ENCODE results near the gene MSH4. TPM values are rescaled to one million over a fixed set of nuclear protein-coding genes. Genes with fewer than 3 reads are reported as not detected.
"Not testable (repeated sequence)": the region's sequence is repeated elsewhere in the genome, so short reads cannot be mapped to it uniquely, and the experiment has no call there.

MSH4 gene
- total RNA-seq (2022) = 0.17 and 0.21 TPM in 2 replicates
- Bru-seq, nascent RNA = percentile 36 among the genes with signal in this experiment
- BruChase-seq, experiment 1, labeled RNA remaining after a 6-hour chase = percentile 54 among the genes with signal in this experiment
- percentile 43 among the genes with signal in this experiment for BruChase-seq, experiment 2, labeled RNA remaining after a 2-hour chase
- long read RNA-seq = 0 reads

- intact Hi-C loops (cut with micrococcal nuclease) = no loop called here
Observed at GRCh38 chr1:75796376-75797272, at the start of gene MSH4. MSH4 (plus strand) TSS chr1:75796882; CDS start chr1:75796986, 104 bp downstream.

GRCh38 chr1:75757210-75757609, 39.5 kb upstream of the MSH4 start:
- intact Hi-C loops (cut with micrococcal nuclease); H3K4me1 Mint-ChIP-seq (ENCODE audit: insufficient read depth, unreplicated experiment); H3K4me3 Mint-ChIP-seq (ENCODE audit: unreplicated experiment); POLR2A ChIA-PET; H3K27ac Mint-ChIP-seq (ENCODE audit: low read depth, unreplicated experiment); H3K27me3 Mint-ChIP-seq (ENCODE audit: insufficient read depth, unreplicated experiment); H3K9me3 Mint-ChIP-seq (ENCODE audit: unreplicated experiment); DNase-seq (ENCODE audit: unreplicated experiment); BruUV-seq (replicated peaks); CTCF ChIA-PET: not testable (repeated sequence)
- peaks cover 56% of the 10 kb centered on the region for H3K36me3 Mint-ChIP-seq (ENCODE audit: insufficient read depth, unreplicated experiment)

More at GRCh38 chr1:75796376-75797272, at the start of gene MSH4:
- Mint-ChIP-seq H3K9me3 (ENCODE audit: unreplicated experiment) (no peaks in the 10 kb centered on the region), H3K4me3 (ENCODE audit: unreplicated experiment) (no peak within 1 kb of the TSS), H3K27ac (ENCODE audit: low read depth, unreplicated experiment) (no peak within 1 kb of the TSS), H3K27me3 (ENCODE audit: insufficient read depth, unreplicated experiment) (no peaks in the 10 kb centered on the region), H3K4me1 (ENCODE audit: insufficient read depth, unreplicated experiment) (peaks cover 2% of the 10 kb centered on the region), H3K36me3 (ENCODE audit: insufficient read depth, unreplicated experiment) (peaks cover 71% of the 10 kb centered on the region)
- DNase-seq (ENCODE audit: unreplicated experiment) = no peak
- no TSS peak for BruUV-seq (replicated peaks)
- no peak for TF ChIP-seq CTCF (IDR thresholded peaks at IDR 0.05; ENCODE audit: unreplicated experiment)
- POLR2A ChIA-PET = interaction anchor here (1.0 to 2.2 kb wide), 2 partner anchors 10 to 11 kb away, joined by 4 to 8 read pairs; partner anchors contain the start of gene RABGGTB
- CTCF ChIA-PET = no interaction called here

GRCh38 chr1:75758543-75758942, 38.1 kb upstream of the MSH4 start:
- intact Hi-C loops (cut with micrococcal nuclease) = not testable (repeated sequence)

GRCh38 chr1:75764057-75764655, 32.5 kb upstream of the MSH4 start:
- no peaks in the 10 kb centered on the region for H3K9me3 Mint-ChIP-seq (ENCODE audit: unreplicated experiment)
- TF ChIP-seq CTCF (IDR thresholded peaks at IDR 0.05; ENCODE audit: unreplicated experiment) = no peak
- H3K27me3 Mint-ChIP-seq (ENCODE audit: insufficient read depth, unreplicated experiment) = no peaks in the 10 kb centered on the region
- CTCF ChIA-PET = no interaction called here
- intact Hi-C loops (cut with micrococcal nuclease) = loop anchor here (2.0 kb wide), 1 partner anchor 23 kb away; the partner anchor contains the start of gene RABGGTB
- POLR2A ChIA-PET = interaction anchor here (0.6 to 1.0 kb wide), 4 partner anchors 9 to 39 kb away, joined by 3 to 4 read pairs (median 4); partner anchors contain the start of gene RABGGTB
- H3K4me3 Mint-ChIP-seq (ENCODE audit: unreplicated experiment) = no peak overlapping the region
- peak overlapping the region; percentile 19 for H3K27ac Mint-ChIP-seq (ENCODE audit: low read depth, unreplicated experiment)
- H3K36me3 Mint-ChIP-seq (ENCODE audit: insufficient read depth, unreplicated experiment) = peaks cover 7% of the 10 kb centered on the region
- peaks cover 6% of the 10 kb centered on the region for H3K4me1 Mint-ChIP-seq (ENCODE audit: insufficient read depth, unreplicated experiment)
- DNase-seq (ENCODE audit: unreplicated experiment) = no peak
- BruUV-seq (replicated peaks) = no TSS peak

More at GRCh38 chr1:75758543-75758942, 38.1 kb upstream of the MSH4 start:
- H3K4me3 Mint-ChIP-seq (ENCODE audit: unreplicated experiment); H3K27ac Mint-ChIP-seq (ENCODE audit: low read depth, unreplicated experiment); H3K4me1 Mint-ChIP-seq (ENCODE audit: insufficient read depth, unreplicated experiment); H3K27me3 Mint-ChIP-seq (ENCODE audit: insufficient read depth, unreplicated experiment); DNase-seq (ENCODE audit: unreplicated experiment); H3K9me3 Mint-ChIP-seq (ENCODE audit: unreplicated experiment); BruUV-seq (replicated peaks): not testable (repeated sequence)
- CTCF ChIA-PET = interaction anchor here (0.6 kb wide), 1 partner anchor 664 kb away, joined by 3 read pairs; no protein-coding TSS in a partner anchor
- H3K36me3 Mint-ChIP-seq (ENCODE audit: insufficient read depth, unreplicated experiment) = peaks cover 45% of the 10 kb centered on the region
- POLR2A ChIA-PET = interaction anchor here (0.7 kb wide), 2 partner anchors 33 to 48 kb away, joined by 3 read pairs; no protein-coding TSS in a partner anchor
